HepG2 (cell line): ENCODE measurements around the gene ROMO1. TPM values are rescaled to one million over a fixed set of nuclear protein-coding genes. Genes with fewer than 3 reads are reported as not detected.

Source experiments
- ATF7-NPFF ChIP-seq: sonication (generic); formaldehyde crosslinking; IDR thresholded peaks from 2 replicates; pipeline ENCODE4 v1.8.1; 2023; ENCODE audit warnings: mild to moderate bottlenecking, low read depth, missing genetic modification reagents, moderate library complexity
- BORCS8-MEF2B ChIP-seq: sonication (generic); formaldehyde crosslinking; IDR thresholded peaks from 2 replicates; pipeline ENCODE4 v1.8.0; 2022; ENCODE audit warnings: mild to moderate bottlenecking, missing genetic modification reagents
- MEIS1 ChIP-seq: sonication (generic); formaldehyde crosslinking; IDR thresholded peaks from 2 replicates; pipeline ENCODE4 v1.9.0; 2021; ENCODE audit warnings: mild to moderate bottlenecking, missing genetic modification reagents, moderate library complexity, borderline replicate concordance
- MXI1 ChIP-seq: IDR thresholded peaks from 3 replicates; pipeline ENCODE4 v1.6.1; 2012; ENCODE audit warnings: low read depth, low read length, inconsistent platforms, borderline replicate concordance
- NCOA5 ChIP-seq: sonication (generic); formaldehyde crosslinking; IDR thresholded peaks from 2 replicates; pipeline ENCODE4 v1.4.0; 2020; ENCODE audit warnings: missing genetic modification reagents
- POLR2AphosphoS5 ChIP-seq: IDR thresholded peaks from 2 replicates; pipeline ENCODE4 v1.6.1; 2012; ENCODE audit warnings: low read depth, low read length
- RERE ChIP-seq: IDR thresholded peaks from 2 replicates; pipeline ENCODE4 v1.6.1; 2016; ENCODE audit warnings: low read depth, missing genetic modification reagents, missing compliant biosample characterization
- RFX3 ChIP-seq: IDR thresholded peaks from 2 replicates; pipeline ENCODE4 v1.6.1; 2016; ENCODE audit warnings: missing biosample characterization, missing genetic modification reagents
- TEAD2 ChIP-seq: sonication (generic); formaldehyde crosslinking; IDR thresholded peaks from 2 replicates; pipeline ENCODE4 v1.9.0; 2021; ENCODE audit warnings: missing genetic modification reagents
- ZNF382 ChIP-seq: sonication (generic); formaldehyde crosslinking; IDR thresholded peaks from 2 replicates; pipeline ENCODE4 v1.5.0; 2020; ENCODE audit warnings: missing genetic modification reagents, mild to moderate bottlenecking, borderline replicate concordance
- ZNF550 ChIP-seq: sonication (generic); formaldehyde crosslinking; IDR thresholded peaks from 2 replicates; pipeline ENCODE4 v1.4.0; 2020; ENCODE audit warnings: mild to moderate bottlenecking, missing genetic modification reagents, borderline replicate concordance
- ZNF563 ChIP-seq: sonication (generic); formaldehyde crosslinking; IDR thresholded peaks from 2 replicates; pipeline ENCODE4 v1.8.0; 2022; ENCODE audit warnings: mild to moderate bottlenecking, moderate library complexity, missing genetic modification reagents
- polyA plus RNA-seq, 8 experiments: library from polyadenylated mRNA; depleted of rRNA in 3 of 8; stranded (reverse) in 7 of 8; unstranded in 1 of 8; fragments of >200 nt; fragmentation: Illumina TruSeq in 4 of 8; extraction: Trizol in 4 of 8; gene quantifications; 2 replicates each; pipeline versions ENCODE4 v1.2.1 to v1.2.3, GENCODE V29; 2011 to 2016; ENCODE audit warnings: low read depth in 4 of 8, missing spikeins in 1 of 8, mixed read lengths in 1 of 8; ENCODE audit not compliant: insufficient read depth in 1 of 8
- total RNA-seq, 5 experiments: library from RNA; depleted of rRNA; stranded (reverse); fragments of >200 nt; fragmentation: Illumina TruSeq; extraction: Trizol; gene quantifications; 2 replicates each; pipeline ENCODE4 v1.2.3, GENCODE V29; 2016; ENCODE audit warnings: low read depth in 1 of 5
- TF ChIP-seq, protein P1 (sequence below): sonication (generic); formaldehyde crosslinking; IDR thresholded peaks from 2 replicates; pipeline ENCODE4 v1.5.1; 2020; ENCODE audit warnings: missing genetic modification reagents, mild to moderate bottlenecking, borderline replicate concordance
- TF ChIP-seq, protein P2 (sequence below): sonication (generic); formaldehyde crosslinking; IDR thresholded peaks from 2 replicates; pipeline ENCODE4 v1.8.0; 2022; ENCODE audit warnings: mild to moderate bottlenecking, missing genetic modification reagents, moderate library complexity
- TF ChIP-seq, protein P3 (sequence below): sonication (generic); formaldehyde crosslinking; IDR thresholded peaks from 2 replicates; pipeline ENCODE4 v1.5.0; 2020; ENCODE audit warnings: missing genetic modification reagents
- TF ChIP-seq, protein P4 (sequence below): sonication (generic); formaldehyde crosslinking; IDR thresholded peaks from 2 replicates; pipeline ENCODE4 v1.4.0; 2020; ENCODE audit warnings: missing genetic modification reagents

The ROMO1 gene
- total and polyA plus RNA-seq, 2 of the 13 experiments (the other 11 are each of a cell fraction or from before 2014, with no cell fraction given), result 636 to 755 TPM

DNA sequence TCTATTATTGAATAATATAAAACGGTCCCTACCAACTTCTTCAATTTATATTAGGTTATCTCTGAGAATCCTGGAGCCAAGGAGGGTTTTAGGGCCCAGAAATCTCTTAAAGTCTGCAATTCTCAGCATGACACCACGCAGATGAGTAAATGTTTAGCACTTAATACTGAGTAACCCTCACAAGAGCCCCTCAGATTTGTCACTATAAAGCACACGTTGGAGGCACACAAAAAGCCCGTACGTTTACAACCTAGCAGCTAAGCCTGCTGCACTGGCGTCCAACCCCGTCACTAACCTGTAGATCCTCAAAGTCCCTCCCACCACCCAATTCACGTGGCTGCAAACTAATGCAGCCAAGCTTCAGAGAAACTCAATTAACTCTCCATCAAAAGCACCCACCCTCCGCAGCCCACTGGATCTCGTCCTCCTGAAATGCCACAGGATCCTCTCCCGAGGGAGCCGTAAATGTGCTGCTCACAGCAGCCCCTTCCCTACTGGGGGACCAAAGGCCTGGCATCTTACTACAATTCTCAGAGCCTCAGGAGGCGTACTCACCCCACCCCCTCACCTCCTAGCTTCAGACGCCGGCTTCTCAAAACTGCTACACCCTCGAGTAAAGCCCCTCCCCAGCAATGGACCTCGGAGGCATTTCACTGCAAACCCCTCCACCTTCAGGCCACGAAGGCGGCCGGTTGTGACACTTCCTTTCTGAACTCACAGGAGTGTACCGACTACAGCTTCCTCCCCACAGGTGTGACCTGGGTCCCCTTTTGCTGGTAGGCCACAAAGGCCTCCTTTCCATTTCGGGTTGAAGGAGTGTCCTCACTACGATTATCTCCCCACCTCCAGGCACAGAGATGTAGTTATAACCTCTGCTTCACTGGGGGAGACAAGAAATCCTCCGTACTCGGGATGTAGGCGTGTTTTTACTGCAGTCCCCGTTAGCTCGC is 35.4 kb upstream of the ROMO1 start (continued):
- TF ChIP-seq RERE (CRISPR knock-in tag), result no peak
- TF ChIP-seq TEAD2 (CRISPR knock-in tag), result no peak
- TF ChIP-seq ZNF550 (CRISPR knock-in tag), result no peak
- TF ChIP-seq BORCS8-MEF2B, result no peak
- TF ChIP-seq, protein P1, sequence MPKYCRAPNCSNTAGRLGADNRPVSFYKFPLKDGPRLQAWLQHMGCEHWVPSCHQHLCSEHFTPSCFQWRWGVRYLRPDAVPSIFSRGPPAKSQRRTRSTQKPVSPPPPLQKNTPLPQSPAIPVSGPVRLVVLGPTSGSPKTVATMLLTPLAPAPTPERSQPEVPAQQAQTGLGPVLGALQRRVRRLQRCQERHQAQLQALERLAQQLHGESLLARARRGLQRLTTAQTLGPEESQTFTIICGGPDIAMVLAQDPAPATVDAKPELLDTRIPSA (CRISPR knock-in tag), result no peak
- 0 out of 2 replicates have a peak, but pooled peaks have one; percentile 18 for TF ChIP-seq RFX3
- TF ChIP-seq, protein P2, sequence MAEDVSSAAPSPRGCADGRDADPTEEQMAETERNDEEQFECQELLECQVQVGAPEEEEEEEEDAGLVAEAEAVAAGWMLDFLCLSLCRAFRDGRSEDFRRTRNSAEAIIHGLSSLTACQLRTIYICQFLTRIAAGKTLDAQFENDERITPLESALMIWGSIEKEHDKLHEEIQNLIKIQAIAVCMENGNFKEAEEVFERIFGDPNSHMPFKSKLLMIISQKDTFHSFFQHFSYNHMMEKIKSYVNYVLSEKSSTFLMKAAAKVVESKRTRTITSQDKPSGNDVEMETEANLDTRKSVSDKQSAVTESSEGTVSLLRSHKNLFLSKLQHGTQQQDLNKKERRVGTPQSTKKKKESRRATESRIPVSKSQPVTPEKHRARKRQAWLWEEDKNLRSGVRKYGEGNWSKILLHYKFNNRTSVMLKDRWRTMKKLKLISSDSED (CRISPR knock-in tag), result no peak
- peak; percentile 20; the same call in 1 of the 2 replicates for TF ChIP-seq POLR2AphosphoS5
- TF ChIP-seq MEIS1 (CRISPR knock-in tag), result no peak
- TF ChIP-seq, protein P3, sequence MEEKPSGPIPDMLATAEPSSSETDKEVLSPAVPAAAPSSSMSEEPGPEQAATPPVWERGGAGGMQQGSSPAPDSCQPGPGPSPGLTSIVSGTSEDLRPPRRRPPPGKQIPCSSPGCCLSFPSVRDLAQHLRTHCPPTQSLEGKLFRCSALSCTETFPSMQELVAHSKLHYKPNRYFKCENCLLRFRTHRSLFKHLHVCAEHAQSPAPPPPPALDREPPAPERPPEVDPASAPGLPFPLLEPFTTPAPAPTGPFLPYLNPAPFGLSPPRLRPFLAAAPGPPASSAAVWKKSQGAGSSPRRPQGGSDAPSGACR (CRISPR knock-in tag), result no peak
- TF ChIP-seq NCOA5 (CRISPR knock-in tag), result no peak
- TF ChIP-seq, protein P4, sequence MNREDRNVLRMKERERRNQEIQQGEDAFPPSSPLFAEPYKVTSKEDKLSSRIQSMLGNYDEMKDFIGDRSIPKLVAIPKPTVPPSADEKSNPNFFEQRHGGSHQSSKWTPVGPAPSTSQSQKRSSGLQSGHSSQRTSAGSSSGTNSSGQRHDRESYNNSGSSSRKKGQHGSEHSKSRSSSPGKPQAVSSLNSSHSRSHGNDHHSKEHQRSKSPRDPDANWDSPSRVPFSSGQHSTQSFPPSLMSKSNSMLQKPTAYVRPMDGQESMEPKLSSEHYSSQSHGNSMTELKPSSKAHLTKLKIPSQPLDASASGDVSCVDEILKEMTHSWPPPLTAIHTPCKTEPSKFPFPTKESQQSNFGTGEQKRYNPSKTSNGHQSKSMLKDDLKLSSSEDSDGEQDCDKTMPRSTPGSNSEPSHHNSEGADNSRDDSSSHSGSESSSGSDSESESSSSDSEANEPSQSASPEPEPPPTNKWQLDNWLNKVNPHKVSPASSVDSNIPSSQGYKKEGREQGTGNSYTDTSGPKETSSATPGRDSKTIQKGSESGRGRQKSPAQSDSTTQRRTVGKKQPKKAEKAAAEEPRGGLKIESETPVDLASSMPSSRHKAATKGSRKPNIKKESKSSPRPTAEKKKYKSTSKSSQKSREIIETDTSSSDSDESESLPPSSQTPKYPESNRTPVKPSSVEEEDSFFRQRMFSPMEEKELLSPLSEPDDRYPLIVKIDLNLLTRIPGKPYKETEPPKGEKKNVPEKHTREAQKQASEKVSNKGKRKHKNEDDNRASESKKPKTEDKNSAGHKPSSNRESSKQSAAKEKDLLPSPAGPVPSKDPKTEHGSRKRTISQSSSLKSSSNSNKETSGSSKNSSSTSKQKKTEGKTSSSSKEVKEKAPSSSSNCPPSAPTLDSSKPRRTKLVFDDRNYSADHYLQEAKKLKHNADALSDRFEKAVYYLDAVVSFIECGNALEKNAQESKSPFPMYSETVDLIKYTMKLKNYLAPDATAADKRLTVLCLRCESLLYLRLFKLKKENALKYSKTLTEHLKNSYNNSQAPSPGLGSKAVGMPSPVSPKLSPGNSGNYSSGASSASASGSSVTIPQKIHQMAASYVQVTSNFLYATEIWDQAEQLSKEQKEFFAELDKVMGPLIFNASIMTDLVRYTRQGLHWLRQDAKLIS (CRISPR knock-in tag), result 0 out of 2 replicates have a peak, but pooled peaks have one; percentile 5
- TF ChIP-seq ATF7-NPFF (CRISPR knock-in tag), result no peak
- TF ChIP-seq MXI1, result peak; percentile 41; the same call in 1 of the 3 replicates
- no peak for TF ChIP-seq ZNF563 (CRISPR knock-in tag)
- TF ChIP-seq ZNF382 (CRISPR knock-in tag), result no peak
